Lower leg skin (tissue), 3 donors: ENCODE results near the gene CCDC149.

Source experiments
- POLR2A ChIP-seq, 2 donors: fragments of 450-650 bp; IDR thresholded peaks; one replicate each; pipeline ENCODE4 v1.6.1; 2016 to 2017; ENCODE audit warnings: antibody characterized with exemption in 2 of 2, mild to moderate bottlenecking in 1 of 2, moderate library complexity in 1 of 2
- TF ChIP-seq, protein P1 (sequence below), 3 donors: fragments of 450-650 bp; IDR thresholded peaks; one replicate each; pipeline ENCODE4 v1.5.1; 2016; ENCODE audit warnings: antibody characterized with exemption in 3 of 3, mild to moderate bottlenecking in 3 of 3, moderate library complexity in 2 of 3

DNA sequence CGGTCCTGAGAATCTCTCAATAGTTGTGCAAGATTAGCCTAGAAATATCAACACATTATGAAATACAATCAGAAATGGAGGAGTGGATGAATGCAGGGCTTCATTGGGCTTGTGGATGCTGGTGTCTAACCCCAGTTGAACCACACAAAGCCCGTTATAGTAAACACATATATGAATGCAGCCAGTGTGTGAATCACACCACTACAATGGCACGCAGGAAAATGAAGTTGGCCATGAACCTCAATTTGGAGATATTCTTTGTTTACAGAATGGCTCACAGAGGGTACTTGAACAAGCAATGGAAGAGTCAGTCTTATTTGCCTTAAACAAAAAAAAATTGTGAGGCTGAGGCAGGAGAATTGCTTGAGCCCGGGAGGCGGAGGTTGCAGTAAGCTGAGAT is 59.7 kb downstream of the CCDC149 start:
- TF ChIP-seq, protein P1, sequence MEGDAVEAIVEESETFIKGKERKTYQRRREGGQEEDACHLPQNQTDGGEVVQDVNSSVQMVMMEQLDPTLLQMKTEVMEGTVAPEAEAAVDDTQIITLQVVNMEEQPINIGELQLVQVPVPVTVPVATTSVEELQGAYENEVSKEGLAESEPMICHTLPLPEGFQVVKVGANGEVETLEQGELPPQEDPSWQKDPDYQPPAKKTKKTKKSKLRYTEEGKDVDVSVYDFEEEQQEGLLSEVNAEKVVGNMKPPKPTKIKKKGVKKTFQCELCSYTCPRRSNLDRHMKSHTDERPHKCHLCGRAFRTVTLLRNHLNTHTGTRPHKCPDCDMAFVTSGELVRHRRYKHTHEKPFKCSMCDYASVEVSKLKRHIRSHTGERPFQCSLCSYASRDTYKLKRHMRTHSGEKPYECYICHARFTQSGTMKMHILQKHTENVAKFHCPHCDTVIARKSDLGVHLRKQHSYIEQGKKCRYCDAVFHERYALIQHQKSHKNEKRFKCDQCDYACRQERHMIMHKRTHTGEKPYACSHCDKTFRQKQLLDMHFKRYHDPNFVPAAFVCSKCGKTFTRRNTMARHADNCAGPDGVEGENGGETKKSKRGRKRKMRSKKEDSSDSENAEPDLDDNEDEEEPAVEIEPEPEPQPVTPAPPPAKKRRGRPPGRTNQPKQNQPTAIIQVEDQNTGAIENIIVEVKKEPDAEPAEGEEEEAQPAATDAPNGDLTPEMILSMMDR (IDR thresholded peaks at IDR 0.05), result no peak
- TF ChIP-seq POLR2A (IDR thresholded peaks at IDR 0.05), result no peak
